Measurements from ENCODE around the gene LOC101059915.
"Not testable (repeated sequence)": the region's sequence is repeated elsewhere in the genome, so short reads cannot be mapped to it uniquely, and the experiment has no call there.

Gene LOC101059915

DNA sequence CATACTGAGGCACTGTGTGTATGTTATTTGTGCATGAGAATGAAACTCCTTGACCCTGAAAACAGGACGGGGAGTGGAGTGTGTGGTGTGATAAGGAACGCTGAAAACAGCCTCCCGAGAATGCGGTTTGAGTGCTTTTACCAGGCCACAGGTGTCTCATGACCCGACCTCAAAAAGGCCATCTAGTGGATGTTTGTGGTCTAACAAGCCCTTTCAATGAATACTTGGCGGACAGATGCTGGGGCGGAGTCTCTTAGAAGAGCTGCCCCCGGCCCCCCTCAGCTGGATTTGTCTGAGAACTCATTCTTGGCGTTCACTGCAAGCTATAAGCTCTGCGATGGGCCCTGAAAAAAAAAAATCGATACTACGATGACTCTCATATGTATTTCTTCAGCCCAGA lies 35.5 kb downstream of the LOC101059915 start:
- not testable (repeated sequence) for FAIRE-seq

DNA sequence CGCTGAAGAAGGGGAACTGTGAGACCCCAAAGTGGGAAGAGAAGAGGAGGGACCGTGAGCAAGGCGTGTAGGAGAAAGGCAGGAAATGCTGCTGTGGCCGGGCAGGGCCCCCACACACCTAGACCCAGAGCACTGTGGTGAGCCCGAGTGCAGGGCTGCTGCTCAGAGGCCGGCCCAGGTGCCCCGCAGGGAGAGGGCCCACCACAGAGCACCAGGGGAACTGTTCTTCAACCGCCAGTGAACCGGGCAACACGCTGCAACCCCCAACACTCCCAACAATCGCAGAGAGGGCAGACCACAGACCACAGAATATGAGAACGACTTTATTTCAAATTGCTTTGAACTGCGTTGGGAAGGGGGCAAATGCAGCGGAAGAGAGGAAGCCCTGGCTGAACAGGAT lies 46.7 kb downstream of the LOC101059915 start:
- not testable (repeated sequence) for DNase-seq (ENCODE audit: insufficient read length); FAIRE-seq

More for the DNA sequence above, 35.5 kb downstream of the LOC101059915 start:
- not testable (repeated sequence) for DNase-seq (ENCODE audit: insufficient read length)

GRCh38 chrX:71715551-71715950 lies 48.2 kb downstream of the LOC101059915 start:
- DNase-seq (ENCODE audit: insufficient read length) = not testable (repeated sequence)
- FAIRE-seq = peak; percentile 33

GRCh38 chrX:71716323-71716722 lies 49.0 kb downstream of the LOC101059915 start:
- DNase-seq (ENCODE audit: insufficient read length); FAIRE-seq: not testable (repeated sequence)

- DNase-seq (ENCODE audit: insufficient read length); FAIRE-seq: not testable (repeated sequence)
Observed at GRCh38 chrX:71718185-71718584, 50.8 kb downstream of the LOC101059915 start, which contains the start of gene CXorf49. Gene CXorf49, minus strand, starts transcription at chrX:71718285. Its CDS starts 134 bp downstream, at chrX:71718151.

GRCh38 chrX:71719195-71719594 lies 51.8 kb downstream of the LOC101059915 start:
- FAIRE-seq; DNase-seq (ENCODE audit: insufficient read length): not testable (repeated sequence)

- not testable (repeated sequence) for DNase-seq (ENCODE audit: insufficient read length); FAIRE-seq
Observed at GRCh38 chrX:71720289-71720886, 53.0 kb downstream of the LOC101059915 start.
